T-helper 1 cell treated with Interleukin-12 subunit alpha and Interleukin-12 subunit beta and Interleukin-4 antibody, amounts not matched to agents 30 μg/mL and 1 μg/mL, for 36 hours (primary cell): ENCODE results near the gene RANBP1.

Experiments used
- H3K27ac Mint-ChIP-seq: one replicate; pipeline ENCODE4 v1.8.0; 2021; ENCODE audit warnings: mild to moderate bottlenecking, mixed read lengths
- H3K27me3 Mint-ChIP-seq: one replicate; pipeline ENCODE4 v1.8.0; 2021; ENCODE audit warnings: low read depth, mixed read lengths
- H3K36me3 Mint-ChIP-seq: one replicate; pipeline ENCODE4 v1.8.0; 2021; ENCODE audit warnings: low read depth, mixed read lengths
- H3K4me1 Mint-ChIP-seq: one replicate; pipeline ENCODE4 v1.8.0; 2021; ENCODE audit warnings: low read depth, mixed read lengths
- H3K4me3 Mint-ChIP-seq: one replicate; pipeline ENCODE4 v1.8.0; 2021; ENCODE audit warnings: mild to moderate bottlenecking, moderate library complexity, mixed read lengths
- H3K9me3 Mint-ChIP-seq: one replicate; pipeline ENCODE4 v1.8.0; 2021; ENCODE audit warnings: mixed read lengths

RANBP1 gene

DNA sequence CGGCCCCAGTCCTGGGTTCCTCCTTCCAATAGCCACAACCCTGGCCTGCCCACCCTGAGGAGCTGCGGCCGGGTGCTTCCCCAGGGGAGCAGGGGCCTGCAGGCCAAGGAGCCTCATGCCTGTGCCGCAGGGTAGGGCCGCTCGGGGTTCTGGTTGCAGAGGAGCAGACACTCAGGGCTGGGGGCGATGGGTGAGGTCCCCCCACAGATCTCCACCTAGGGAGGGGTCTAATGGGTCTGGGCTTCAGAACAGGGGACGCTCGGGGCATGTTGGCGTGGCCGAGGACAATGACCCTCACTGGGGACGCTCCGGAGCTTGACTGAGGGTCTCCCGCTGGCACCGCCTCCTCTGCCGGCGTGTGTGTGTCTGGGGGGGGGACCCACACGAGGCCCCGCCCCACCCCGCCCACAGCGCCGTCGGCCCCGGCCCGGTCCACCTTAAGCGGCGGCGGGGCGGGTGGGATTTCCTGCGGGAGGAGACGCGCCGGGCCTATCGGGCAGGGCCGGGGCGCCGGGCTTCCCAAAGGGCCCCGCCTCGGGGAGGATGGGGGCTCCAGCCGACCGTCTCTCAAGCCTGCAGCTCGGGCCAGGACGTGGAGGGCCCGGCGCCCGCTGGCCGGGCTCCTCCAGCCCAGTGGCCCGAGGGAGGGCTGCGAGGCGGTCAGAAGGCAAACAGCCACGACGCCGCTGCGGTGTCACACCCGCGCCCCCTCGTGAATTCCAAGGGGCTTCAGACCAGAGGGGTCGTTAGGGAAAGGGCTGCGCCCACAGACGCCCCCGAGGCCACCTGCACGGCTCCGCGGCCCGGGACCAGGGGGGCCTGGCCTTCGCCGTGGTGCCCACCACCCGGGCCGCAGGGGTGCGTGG is 15.1 kb downstream of the RANBP1 start:
- Mint-ChIP-seq H3K27me3 (no peaks in the 10 kb centered on the region), H3K36me3 (peaks cover 3% of the 10 kb centered on the region), H3K27ac (no peak overlapping the region), H3K9me3 (no peaks in the 10 kb centered on the region), H3K4me3 (peak overlapping the region; percentile 66), H3K4me1 (peaks cover 10% of the 10 kb centered on the region)

DNA sequence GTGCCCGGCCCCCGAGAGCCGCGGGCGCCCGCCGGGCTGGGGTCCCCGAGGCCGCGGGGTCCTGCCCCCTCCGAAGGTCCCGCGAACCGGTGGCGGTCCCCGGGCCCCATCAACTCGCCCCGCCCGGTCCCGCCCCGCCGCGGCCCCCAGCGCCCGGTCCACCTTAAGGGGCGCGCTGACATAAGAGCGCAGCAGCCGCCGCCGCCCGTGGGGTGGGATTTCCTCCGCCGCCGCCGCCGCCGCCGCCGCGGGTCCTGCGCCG is 15.6 kb downstream of the RANBP1 start, which contains the start of gene ZDHHC8:
Gene ZDHHC8, plus strand, starts transcription at position 208 of the 262 bp plus-strand sequence. CDS start 144 bp downstream, outside the sequence.
- no peaks in the 10 kb centered on the region for H3K9me3 Mint-ChIP-seq
- peak within 1 kb of the TSS; percentile 66 for H3K4me3 Mint-ChIP-seq
- peaks cover 10% of the 10 kb centered on the region for H3K4me1 Mint-ChIP-seq
- no peak within 1 kb of the TSS for H3K27ac Mint-ChIP-seq
- H3K36me3 Mint-ChIP-seq: peaks cover 2% of the 10 kb centered on the region
- no peaks in the 10 kb centered on the region for H3K27me3 Mint-ChIP-seq

DNA sequence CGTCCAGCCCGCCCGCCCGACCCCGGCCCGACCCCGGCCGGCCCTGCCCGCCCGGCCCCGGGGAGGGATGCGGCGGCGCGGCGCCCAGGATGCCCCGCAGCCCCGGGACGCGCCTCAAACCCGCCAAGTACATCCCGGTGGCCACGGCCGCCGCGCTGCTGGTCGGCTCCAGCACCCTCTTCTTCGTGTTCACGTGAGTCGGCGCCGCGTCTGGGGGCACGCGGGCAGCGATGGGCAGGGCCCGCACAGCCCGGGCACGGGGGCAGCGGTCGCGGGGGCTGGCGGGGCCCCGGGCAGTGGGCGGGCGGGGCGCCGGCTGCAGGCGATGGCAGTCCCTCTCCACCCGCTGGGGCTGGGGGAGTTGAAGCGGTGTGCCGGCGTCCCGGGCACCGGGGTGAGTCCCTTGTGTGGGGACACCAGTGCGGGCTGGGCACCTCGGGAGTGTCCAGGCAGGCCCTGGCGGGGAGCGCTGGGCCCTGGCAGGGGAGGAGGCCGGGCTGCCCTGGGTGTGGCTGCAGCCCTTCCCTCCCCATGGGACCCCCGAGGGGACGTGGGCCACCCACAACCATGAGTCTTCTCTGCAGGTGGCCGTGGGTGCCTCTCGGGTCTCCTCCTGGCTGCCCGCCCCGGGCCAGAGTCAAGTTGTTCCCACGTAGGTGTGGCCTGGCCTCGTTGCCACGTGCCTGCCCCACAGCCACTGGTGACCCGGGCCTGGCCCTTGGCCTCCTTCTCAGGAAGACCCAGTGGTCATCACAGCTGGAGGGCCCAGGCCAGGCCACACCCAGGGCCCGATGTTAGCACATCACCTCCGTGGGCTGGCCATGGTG is 16.2 kb downstream of the RANBP1 start:
- H3K4me3 Mint-ChIP-seq: peak overlapping the region; percentile 62
- no peaks in the 10 kb centered on the region for H3K9me3 Mint-ChIP-seq
- H3K36me3 Mint-ChIP-seq: peaks cover 2% of the 10 kb centered on the region
- peaks cover 10% of the 10 kb centered on the region for H3K4me1 Mint-ChIP-seq
- H3K27me3 Mint-ChIP-seq: no peaks in the 10 kb centered on the region
- no peak overlapping the region for H3K27ac Mint-ChIP-seq

GRCh38 chr22:20132686-20133246 is 16.9 kb downstream of the RANBP1 start:
- Mint-ChIP-seq H3K27ac (no peak overlapping the region), H3K36me3 (no peaks in the 10 kb centered on the region), H3K4me1 (peaks cover 10% of the 10 kb centered on the region), H3K9me3 (no peaks in the 10 kb centered on the region), H3K4me3 (peak overlapping the region; percentile 64), H3K27me3 (no peaks in the 10 kb centered on the region)

DNA sequence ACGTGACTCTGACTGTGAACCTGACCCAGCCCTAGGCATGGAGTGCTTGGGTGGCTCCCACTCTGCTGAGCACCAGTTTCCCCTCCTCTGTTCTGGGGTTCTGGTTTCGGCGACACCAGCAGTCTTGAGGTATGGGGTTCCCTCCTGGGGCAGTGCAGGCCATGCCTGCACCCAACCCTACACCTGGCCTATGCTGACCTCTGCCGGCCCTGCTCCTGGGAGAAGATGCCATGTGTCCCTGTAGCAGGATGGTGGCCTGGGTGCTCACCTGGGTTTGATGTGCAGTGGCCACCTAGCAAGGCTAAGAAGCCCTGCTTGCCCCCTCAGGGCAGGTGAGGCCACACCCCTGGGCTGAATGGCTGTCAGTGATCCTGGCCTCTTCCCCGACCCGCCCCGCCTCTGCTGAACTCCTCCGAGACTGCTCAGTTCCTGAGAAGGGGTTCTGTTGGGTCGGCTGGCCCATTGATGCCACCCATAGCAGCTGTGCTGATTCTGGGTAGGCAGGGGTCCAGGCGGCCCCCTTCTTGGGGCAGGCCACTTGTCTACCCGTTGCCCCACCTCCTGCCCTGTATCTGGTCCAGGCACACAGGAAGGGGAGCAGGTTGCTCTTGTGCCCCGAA is 18.1 kb downstream of the RANBP1 start:
- no peak overlapping the region for H3K27ac Mint-ChIP-seq
- peak overlapping the region; percentile 58 for H3K4me3 Mint-ChIP-seq
- no peaks in the 10 kb centered on the region for H3K27me3 Mint-ChIP-seq
- no peaks in the 10 kb centered on the region for H3K36me3 Mint-ChIP-seq
- peaks cover 10% of the 10 kb centered on the region for H3K4me1 Mint-ChIP-seq
- no peaks in the 10 kb centered on the region for H3K9me3 Mint-ChIP-seq

DNA sequence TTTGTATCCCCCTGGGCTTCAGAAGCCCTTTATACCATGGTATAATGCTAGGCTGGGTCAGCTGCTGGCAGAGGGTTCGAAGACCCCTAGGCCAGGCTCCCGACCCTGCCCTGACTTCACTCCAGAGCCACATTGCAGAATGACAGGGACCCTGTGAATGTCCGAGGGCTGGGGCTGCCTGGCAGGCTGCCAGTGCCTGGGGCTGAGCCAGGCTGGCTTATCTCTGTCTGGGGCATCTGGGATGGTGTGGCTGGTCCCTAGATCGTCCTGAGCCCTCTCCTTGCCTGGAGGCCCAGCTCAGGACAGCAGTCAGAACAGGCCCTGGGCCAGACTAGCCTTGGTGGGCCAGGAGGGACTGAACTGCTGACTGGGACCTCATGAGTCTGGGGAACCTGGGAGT is 19.4 kb downstream of the RANBP1 start:
- Mint-ChIP-seq H3K27ac (no peak overlapping the region), H3K9me3 (no peaks in the 10 kb centered on the region), H3K36me3 (no peaks in the 10 kb centered on the region), H3K4me1 (peaks cover 7% of the 10 kb centered on the region), H3K4me3 (no peak overlapping the region), H3K27me3 (no peaks in the 10 kb centered on the region)

DNA sequence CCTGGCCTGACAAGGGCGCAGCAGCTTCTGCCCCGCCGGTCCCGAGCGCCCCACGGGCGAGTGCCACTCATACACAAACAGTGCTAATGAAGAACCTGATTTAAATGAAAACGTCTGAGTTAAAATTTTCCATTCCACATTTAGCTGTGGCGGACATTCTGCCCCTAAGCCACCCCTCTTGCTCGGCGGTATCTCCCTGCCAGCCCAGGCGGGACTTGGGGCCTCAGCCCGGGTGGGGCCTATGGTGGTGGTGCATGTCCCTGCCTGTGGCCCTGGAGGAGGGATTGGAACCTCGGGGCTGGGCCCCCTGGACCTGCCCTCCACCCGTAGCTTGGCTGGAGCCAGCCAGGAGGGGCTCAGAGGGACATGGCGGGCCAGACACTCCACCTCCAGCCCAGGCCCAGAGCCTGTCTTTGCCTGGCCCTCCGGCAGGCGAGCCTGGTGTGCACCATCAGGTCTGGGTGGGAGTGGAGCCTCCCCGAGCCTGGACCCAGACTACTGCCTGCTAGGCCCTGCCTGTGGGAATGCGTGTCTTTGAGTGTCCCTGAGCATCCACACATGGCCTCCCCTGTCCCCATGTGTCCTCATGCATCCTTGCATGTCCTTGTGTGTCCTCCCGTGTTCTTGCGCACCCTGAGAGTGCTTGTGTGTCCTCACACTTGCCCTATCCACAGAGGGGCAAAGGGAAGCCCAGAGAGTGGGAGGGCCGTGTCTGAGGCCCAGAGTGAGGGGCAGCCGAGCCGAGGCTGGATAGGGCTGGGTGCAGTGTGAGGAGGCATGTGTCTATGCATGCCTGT is 20.1 kb downstream of the RANBP1 start:
- no peak overlapping the region for H3K27ac Mint-ChIP-seq
- H3K27me3 Mint-ChIP-seq: no peaks in the 10 kb centered on the region
- H3K9me3 Mint-ChIP-seq: no peaks in the 10 kb centered on the region
- peaks cover 7% of the 10 kb centered on the region for H3K4me1 Mint-ChIP-seq
- H3K36me3 Mint-ChIP-seq: no peaks in the 10 kb centered on the region
- H3K4me3 Mint-ChIP-seq: no peak overlapping the region

DNA sequence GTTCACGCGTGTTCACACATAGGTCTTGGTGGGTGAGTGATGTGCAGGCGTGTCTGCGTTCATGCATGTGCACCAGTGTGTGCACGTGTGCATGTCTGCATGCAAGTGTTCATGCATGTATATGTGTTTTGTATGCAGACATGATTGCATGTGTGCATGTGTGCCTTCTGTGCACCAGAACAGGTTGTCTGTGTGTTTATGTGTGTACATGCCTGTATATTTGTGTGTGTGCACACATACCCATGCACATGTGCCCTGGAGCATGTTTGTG is 20.6 kb downstream of the RANBP1 start:
- H3K4me1 Mint-ChIP-seq: peaks cover 7% of the 10 kb centered on the region
- H3K27ac Mint-ChIP-seq: no peak overlapping the region
- H3K9me3 Mint-ChIP-seq: no peaks in the 10 kb centered on the region
- no peaks in the 10 kb centered on the region for H3K36me3 Mint-ChIP-seq
- no peaks in the 10 kb centered on the region for H3K27me3 Mint-ChIP-seq
- H3K4me3 Mint-ChIP-seq: no peak overlapping the region

GRCh38 chr22:20137113-20137512 is 21.2 kb downstream of the RANBP1 start:
- Mint-ChIP-seq H3K36me3 (no peaks in the 10 kb centered on the region), H3K27me3 (no peaks in the 10 kb centered on the region), H3K27ac (no peak overlapping the region), H3K9me3 (no peaks in the 10 kb centered on the region), H3K4me1 (peaks cover 7% of the 10 kb centered on the region), H3K4me3 (no peak overlapping the region)

GRCh38 chr22:20137671-20138416 is 21.9 kb downstream of the RANBP1 start:
- no peaks in the 10 kb centered on the region for H3K27me3 Mint-ChIP-seq
- H3K9me3 Mint-ChIP-seq: no peaks in the 10 kb centered on the region
- H3K36me3 Mint-ChIP-seq: no peaks in the 10 kb centered on the region
- H3K4me1 Mint-ChIP-seq: peaks cover 6% of the 10 kb centered on the region
- H3K27ac Mint-ChIP-seq: no peak overlapping the region
- no peak overlapping the region for H3K4me3 Mint-ChIP-seq

- Mint-ChIP-seq H3K4me3 (no peak overlapping the region), H3K4me1 (peaks cover 3% of the 10 kb centered on the region), H3K36me3 (no peaks in the 10 kb centered on the region), H3K9me3 (no peaks in the 10 kb centered on the region), H3K27me3 (no peaks in the 10 kb centered on the region), H3K27ac (no peak overlapping the region)
Observed at GRCh38 chr22:20138417-20138738, 22.5 kb downstream of the RANBP1 start.

DNA sequence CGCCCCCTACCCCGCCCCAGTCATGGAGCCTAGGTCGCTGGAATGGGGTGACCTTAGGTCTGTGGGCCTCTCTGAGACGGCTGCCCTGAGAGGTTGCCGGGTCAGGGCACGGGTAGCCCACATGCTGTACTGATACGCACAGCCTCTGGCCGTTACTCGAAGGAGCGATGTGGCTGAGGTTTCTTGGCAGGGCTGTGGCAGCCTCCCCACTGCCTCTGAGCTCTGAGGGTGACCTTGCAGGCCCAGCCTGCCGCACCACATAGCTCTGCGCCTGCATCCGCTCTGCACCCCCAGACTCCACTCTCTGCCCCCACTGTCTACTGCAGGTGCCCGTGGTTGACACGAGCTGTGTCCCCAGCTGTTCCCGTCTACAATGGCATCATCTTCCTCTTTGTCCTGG is 23.0 kb downstream of the RANBP1 start:
- no peak overlapping the region for H3K4me3 Mint-ChIP-seq
- no peaks in the 10 kb centered on the region for H3K36me3 Mint-ChIP-seq
- H3K9me3 Mint-ChIP-seq: no peaks in the 10 kb centered on the region
- no peaks in the 10 kb centered on the region for H3K27me3 Mint-ChIP-seq
- H3K4me1 Mint-ChIP-seq: no peaks in the 10 kb centered on the region
- H3K27ac Mint-ChIP-seq: no peak overlapping the region

DNA sequence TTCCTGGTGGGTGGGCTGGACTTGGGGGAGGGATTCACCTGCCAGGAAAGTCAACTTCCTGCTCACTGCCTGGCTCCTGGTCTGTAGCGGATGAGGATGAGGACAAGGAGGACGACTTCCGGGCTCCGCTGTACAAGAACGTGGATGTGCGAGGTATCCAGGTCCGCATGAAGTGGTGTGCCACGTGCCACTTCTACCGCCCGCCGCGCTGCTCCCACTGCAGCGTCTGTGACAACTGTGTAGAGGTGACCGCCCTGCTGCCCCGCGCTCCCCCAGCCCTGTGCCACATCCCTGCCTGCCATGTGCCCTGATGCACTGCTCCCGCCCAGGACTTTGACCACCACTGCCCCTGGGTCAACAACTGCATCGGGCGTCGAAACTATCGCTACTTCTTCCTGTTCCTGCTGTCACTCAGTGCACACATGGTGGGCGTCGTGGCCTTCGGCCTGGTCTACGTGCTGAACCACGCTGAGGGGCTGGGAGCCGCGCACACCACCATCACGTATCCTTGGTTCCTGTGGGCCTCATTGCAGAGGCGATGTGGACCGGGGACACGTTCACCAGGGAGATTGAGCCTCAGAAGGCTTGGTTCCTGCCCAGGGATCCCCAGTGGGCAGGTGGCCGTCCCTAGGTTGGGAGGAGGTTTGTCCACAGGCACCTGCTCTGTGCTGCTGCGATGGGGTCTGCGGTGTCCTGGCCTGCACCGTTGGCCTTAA is 23.6 kb downstream of the RANBP1 start:
- no peak overlapping the region for H3K27ac Mint-ChIP-seq
- H3K4me3 Mint-ChIP-seq: no peak overlapping the region

More for the DNA sequence above, 23.6 kb downstream of the RANBP1 start:
- no peaks in the 10 kb centered on the region for H3K9me3 Mint-ChIP-seq
- no peaks in the 10 kb centered on the region for H3K36me3 Mint-ChIP-seq
- no peaks in the 10 kb centered on the region for H3K4me1 Mint-ChIP-seq
- H3K27me3 Mint-ChIP-seq: no peaks in the 10 kb centered on the region
